Smooth muscle cell (in vitro differentiated cells): ENCODE data around the gene MAP2K3. TPM values are rescaled to one million over a fixed set of nuclear protein-coding genes. Genes with fewer than 3 reads are reported as not detected.
"Not testable (repeated sequence)": the region's sequence is repeated elsewhere in the genome, so short reads cannot be mapped to it uniquely, and the experiment has no call there.

Experiments used
- DNase-seq: peaks from one replicate; lab custom pipeline; 2025; ENCODE audit not compliant: unreplicated experiment; lab: John Stamatoyannopoulos, UW
- H2AFZ ChIP-seq: fragments of 200-600 bp; sonication (generic); 2 replicates; pipeline ENCODE4 v1.6.0; 2016; ENCODE audit warnings: antibody characterized with exemption, low read depth, mild to moderate bottlenecking
- H3F3A ChIP-seq: fragments of 200-600 bp; sonication (generic); 2 replicates; pipeline ENCODE4 v1.6.0; 2017; ENCODE audit warnings: antibody characterized with exemption, low read depth
- H3K27ac ChIP-seq: fragments of 200-600 bp; sonication (generic); 2 replicates; pipeline ENCODE4 v1.5.1; 2016; ENCODE audit warnings: low read depth, mild to moderate bottlenecking
- H3K27me3 ChIP-seq: fragments of 200-600 bp; sonication (generic); 2 replicates; pipeline ENCODE4 v1.6.1; 2016; ENCODE audit warnings: low read depth, mild to moderate bottlenecking
- H3K36me3 ChIP-seq: fragments of 200-600 bp; sonication (generic); 2 replicates; pipeline ENCODE4 v1.5.1; 2016; ENCODE audit warnings: low read depth
- H3K4me1 ChIP-seq: fragments of 200-600 bp; sonication (generic); 2 replicates; pipeline ENCODE4 v1.5.1; 2016; ENCODE audit warnings: low read depth
- H3K4me2 ChIP-seq: fragments of 200-600 bp; sonication (generic); 2 replicates; pipeline ENCODE4 v1.6.0; 2016; ENCODE audit warnings: mild to moderate bottlenecking
- H3K4me3 ChIP-seq: fragments of 200-600 bp; sonication (generic); 2 replicates; pipeline ENCODE4 v1.5.1; 2016; ENCODE audit warnings: mild to moderate bottlenecking
- H3K79me2 ChIP-seq: fragments of 200-600 bp; sonication (generic); 2 replicates; pipeline ENCODE4 v1.6.0; 2016; ENCODE audit warnings: low read depth, mild to moderate bottlenecking
- H3K9ac ChIP-seq: fragments of 200-600 bp; sonication (generic); 2 replicates; pipeline ENCODE4 v1.6.0; 2016; ENCODE audit warnings: low read depth
- H3K9me3 ChIP-seq: fragments of 200-600 bp; sonication (generic); replicated peaks from 2 replicates; pipeline ENCODE4 v1.5.1; 2016; ENCODE audit warnings: low read depth
- H4K20me1 ChIP-seq: fragments of 200-600 bp; sonication (generic); 2 replicates; pipeline ENCODE4 v1.6.0; 2016; ENCODE audit warnings: low read depth
- WGBS: methylation state at CpG from one replicate; pipeline ENCODE4 v1.1.7; 2016; ENCODE audit warnings: low lambda C conversion rate; 5-methylcytosine and 5-hydroxymethylcytosine counted together
- polyA plus RNA-seq: library from polyadenylated mRNA; unstranded; fragments of >200 nt; fragmentation: Nextera tagmentation; extraction: Ambion mirVana; gene quantifications from 2 replicates; pipeline ENCODE4 v1.2.1, GENCODE V29; 2016
- total RNA-seq: library from RNA; depleted of rRNA; stranded (reverse); fragments of >200 nt; gene quantifications from 2 replicates; pipeline ENCODE4 v1.2.3, GENCODE V29; 2014
- TF ChIP-seq, protein P1 (sequence below): fragments of 200-600 bp; sonication (generic); IDR thresholded peaks from 2 replicates; pipeline ENCODE4 v1.5.1; 2017; ENCODE audit warnings: borderline replicate concordance, mild to moderate bottlenecking, antibody characterized with exemption; ENCODE audit not compliant: insufficient read depth, poor library complexity, severe bottlenecking

Gene MAP2K3
- total and polyA plus RNA-seq, 2 experiments from 2014 or later, result 14.2 to 53.8 TPM

DNA sequence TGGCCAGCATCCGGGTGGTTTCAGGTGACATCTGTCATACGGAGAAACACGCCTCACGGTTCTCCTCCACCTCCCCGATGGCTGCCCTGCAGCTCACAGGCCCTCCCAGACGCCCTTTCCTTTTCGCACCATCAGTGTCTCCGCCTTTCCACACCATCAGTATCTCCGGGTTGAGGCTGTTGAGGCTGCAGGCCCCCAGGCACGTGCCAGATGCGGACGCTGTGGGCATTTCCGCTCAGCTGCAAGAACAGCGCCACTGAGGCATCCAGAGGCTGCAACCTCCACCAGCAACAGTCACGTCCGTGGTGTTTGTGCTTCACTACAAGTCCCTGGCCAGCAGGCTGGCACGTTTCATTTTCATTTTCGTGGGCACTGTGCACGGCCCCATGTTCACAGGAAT is 66.0 kb downstream of the MAP2K3 start:
- not testable (repeated sequence) for H3K27ac ChIP-seq, H3K27me3 ChIP-seq, DNase-seq, H3F3A ChIP-seq, H3K9me3 ChIP-seq, H3K79me2 ChIP-seq, H2AFZ ChIP-seq, H3K9ac ChIP-seq, H3K4me1 ChIP-seq, H3K4me2 ChIP-seq, H3K36me3 ChIP-seq, H3K4me3 ChIP-seq, H4K20me1 ChIP-seq
- WGBS, result 85% methylated on average over 18 of the region's 19 CpGs

DNA sequence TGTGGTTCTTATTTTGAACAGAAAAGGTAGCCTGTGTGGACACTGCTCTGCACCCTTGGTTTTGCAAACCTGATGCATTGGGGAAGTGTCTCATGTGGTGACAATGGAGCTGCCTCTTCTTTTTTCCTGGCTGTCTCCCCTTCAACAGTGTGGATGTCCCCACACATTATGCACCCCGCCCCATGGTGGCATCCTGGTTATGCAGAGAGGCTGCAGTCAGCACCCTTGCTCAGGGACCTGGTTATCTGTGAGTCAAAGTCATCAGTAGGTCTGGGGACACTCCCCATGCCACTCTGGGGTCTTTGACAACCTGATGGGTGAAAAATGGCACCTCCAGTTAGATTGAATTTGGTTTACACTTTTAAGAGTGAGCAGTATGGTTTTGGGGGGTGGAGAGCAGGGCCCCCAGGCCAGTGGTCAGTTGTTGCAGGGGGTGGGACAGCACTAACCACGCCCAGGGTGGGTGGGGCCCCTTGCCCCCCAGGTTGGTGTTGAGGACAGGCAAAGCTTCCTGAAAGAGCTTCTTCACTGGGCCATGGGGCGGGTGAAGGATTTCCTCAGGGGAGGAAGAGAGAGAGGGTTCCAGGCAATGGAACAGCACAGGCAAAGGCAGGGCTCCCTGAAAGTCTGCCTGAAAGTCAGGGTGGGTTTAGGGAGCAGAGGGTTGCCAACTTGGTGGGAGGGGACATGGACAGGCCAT is 67.0 kb downstream of the MAP2K3 start:
- no peaks in the 10 kb centered on the region for H4K20me1 ChIP-seq
- H2AFZ ChIP-seq, result no peak overlapping the region
- DNase-seq, result no peak
- no peaks in the 10 kb centered on the region for H3K36me3 ChIP-seq
- 74% methylated on average over 3 of the region's 3 CpGs for WGBS
- no peaks in the 10 kb centered on the region for H3K9me3 ChIP-seq
- H3K9ac ChIP-seq, result no peak overlapping the region
- no peak overlapping the region for H3K4me2 ChIP-seq
- TF ChIP-seq, protein P1, sequence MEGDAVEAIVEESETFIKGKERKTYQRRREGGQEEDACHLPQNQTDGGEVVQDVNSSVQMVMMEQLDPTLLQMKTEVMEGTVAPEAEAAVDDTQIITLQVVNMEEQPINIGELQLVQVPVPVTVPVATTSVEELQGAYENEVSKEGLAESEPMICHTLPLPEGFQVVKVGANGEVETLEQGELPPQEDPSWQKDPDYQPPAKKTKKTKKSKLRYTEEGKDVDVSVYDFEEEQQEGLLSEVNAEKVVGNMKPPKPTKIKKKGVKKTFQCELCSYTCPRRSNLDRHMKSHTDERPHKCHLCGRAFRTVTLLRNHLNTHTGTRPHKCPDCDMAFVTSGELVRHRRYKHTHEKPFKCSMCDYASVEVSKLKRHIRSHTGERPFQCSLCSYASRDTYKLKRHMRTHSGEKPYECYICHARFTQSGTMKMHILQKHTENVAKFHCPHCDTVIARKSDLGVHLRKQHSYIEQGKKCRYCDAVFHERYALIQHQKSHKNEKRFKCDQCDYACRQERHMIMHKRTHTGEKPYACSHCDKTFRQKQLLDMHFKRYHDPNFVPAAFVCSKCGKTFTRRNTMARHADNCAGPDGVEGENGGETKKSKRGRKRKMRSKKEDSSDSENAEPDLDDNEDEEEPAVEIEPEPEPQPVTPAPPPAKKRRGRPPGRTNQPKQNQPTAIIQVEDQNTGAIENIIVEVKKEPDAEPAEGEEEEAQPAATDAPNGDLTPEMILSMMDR, result no peak
- H3K4me1 ChIP-seq, result no peaks in the 10 kb centered on the region
- H3K27ac ChIP-seq, result no peak overlapping the region
- no peak overlapping the region for H3K4me3 ChIP-seq
- no peaks in the 10 kb centered on the region for H3K79me2 ChIP-seq
- H3F3A ChIP-seq, result no peaks in the 10 kb centered on the region
- H3K27me3 ChIP-seq, result no peaks in the 10 kb centered on the region

DNA sequence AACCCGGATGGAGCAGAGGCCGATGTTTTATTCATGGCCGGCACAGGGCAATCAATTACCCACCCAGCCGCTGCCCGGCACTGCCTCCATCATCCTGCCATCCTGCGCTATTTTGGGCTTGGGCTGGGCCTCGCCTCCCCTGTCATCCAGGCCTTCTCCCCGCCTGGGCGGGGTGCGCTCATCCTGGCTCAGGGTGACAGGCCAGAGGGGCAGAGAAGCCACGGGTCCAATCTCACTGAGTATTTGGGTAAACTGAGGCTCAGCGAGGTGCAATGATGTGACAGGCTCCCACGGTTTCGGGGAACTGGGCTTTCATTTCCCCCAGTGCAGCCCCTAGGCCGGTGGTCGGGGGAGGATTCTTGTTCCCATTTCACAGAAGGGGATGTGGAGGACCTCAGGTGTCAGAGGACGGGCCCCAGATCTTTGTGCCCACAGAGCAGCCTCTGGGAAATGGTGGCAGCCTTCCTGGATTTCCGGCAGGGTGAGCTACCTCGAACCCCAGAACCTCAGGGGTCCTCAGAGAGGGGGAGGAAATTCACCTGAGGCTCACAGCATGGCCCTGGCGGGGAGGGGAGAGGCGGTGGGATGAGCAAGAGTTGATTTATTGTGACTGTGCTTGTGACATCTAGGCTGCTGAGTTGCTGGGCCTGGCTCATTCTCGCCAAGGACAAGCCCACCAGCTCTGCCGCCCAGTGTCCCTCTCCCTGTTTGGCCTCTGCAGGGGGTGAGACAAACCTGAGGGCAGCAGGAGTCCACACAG is 67.9 kb downstream of the MAP2K3 start:
- no peak for DNase-seq
- no peak overlapping the region for H3K9ac ChIP-seq
- TF ChIP-seq, protein P1, result no peak

DNA sequence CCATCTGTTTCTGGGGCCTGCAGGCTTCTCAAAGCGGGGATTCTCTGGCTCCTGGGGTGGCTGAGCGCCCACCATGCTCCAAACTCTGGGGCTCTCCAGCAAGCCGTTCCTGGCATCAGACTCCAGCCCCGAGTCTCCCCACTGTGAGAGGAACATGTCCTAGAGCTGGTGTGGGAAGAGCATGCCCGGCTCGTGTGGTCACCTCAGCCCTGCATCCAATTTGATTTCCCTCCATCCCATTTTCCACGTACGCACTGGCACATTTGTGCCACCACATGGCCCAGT is 68.4 kb downstream of the MAP2K3 start:
- WGBS, result 97% methylated on average over 8 of the region's 8 CpGs
- Histone ChIP-seq H3F3A (no peaks in the 10 kb centered on the region), H3K4me3 (no peak overlapping the region), H3K36me3 (no peaks in the 10 kb centered on the region), H3K79me2 (no peaks in the 10 kb centered on the region), H3K27me3 (no peaks in the 10 kb centered on the region), H3K27ac (no peak overlapping the region), H3K4me1 (no peaks in the 10 kb centered on the region), H2AFZ (no peak overlapping the region), H3K9ac (no peak overlapping the region), H3K4me2 (no peak overlapping the region), H3K9me3 (no peaks in the 10 kb centered on the region), H4K20me1 (no peaks in the 10 kb centered on the region)
- DNase-seq, result no peak
- TF ChIP-seq, protein P1, result no peak

More for the DNA sequence above, 67.9 kb downstream of the MAP2K3 start:
- Histone ChIP-seq H2AFZ (no peak overlapping the region), H3K4me3 (no peak overlapping the region), H3K4me1 (no peaks in the 10 kb centered on the region), H3K36me3 (no peaks in the 10 kb centered on the region), H3K79me2 (no peaks in the 10 kb centered on the region), H4K20me1 (no peaks in the 10 kb centered on the region), H3K27ac (no peak overlapping the region), H3K4me2 (no peak overlapping the region), H3K9me3 (no peaks in the 10 kb centered on the region), H3F3A (no peaks in the 10 kb centered on the region), H3K27me3 (no peaks in the 10 kb centered on the region)
- 95% methylated on average over 23 of the region's 23 CpGs for WGBS
